Panc1 (cell line): ENCODE data around the gene CFAP210. TPM values are rescaled to one million over a fixed set of nuclear protein-coding genes. Genes with fewer than 3 reads are reported as not detected.

Experiments used
- ATAC-seq: fragments of 200-7000 bp; cut with Tn5 transposase; 2 replicates; pipeline ENCODE4 v1.9.1; 2020; ENCODE audit warnings: mild to moderate bottlenecking, moderate library complexity
- BruUV-seq: library from RNA; stranded (reverse); fragments of 400-500 nt; replicated peaks from 2 replicates; lab custom pipeline; 2021; lab: Mats Ljungman, UMichigan
- CTCF ChIA-PET: fragments of 300-600 bp; sonication (Branson Sonifier 250); formaldehyde crosslinking; loops from one replicate; lab custom pipeline; 2022; ENCODE audit warnings: antibody characterized with exemption; lab: Charles Lee
- POLR2A ChIA-PET: fragments of 300-600 bp; sonication (Branson Sonifier 250); formaldehyde crosslinking; loops from one replicate; lab custom pipeline; 2022; ENCODE audit warnings: antibody characterized with exemption; lab: Charles Lee
- DNase-seq: peaks from one replicate; pipeline ENCODE4 v3.0.0-alpha.2; 2010; ENCODE audit warnings: low read depth, low spot score
- H3K27ac ChIP-seq: 2 replicates; pipeline ENCODE4 v1.5.1; 2011; ENCODE audit warnings: mild to moderate bottlenecking, low read length, inconsistent platforms
- H3K27me3 ChIP-seq: fragments of 200-500 bp; sonication (Bioruptor generic); 2 replicates; pipeline ENCODE4 v1.6.0; 2014; ENCODE audit warnings: low read length, inconsistent platforms; ENCODE audit not compliant: control insufficient read depth, insufficient read depth
- H3K36me3 ChIP-seq: fragments of 200-500 bp; sonication (Bioruptor generic); 2 replicates; pipeline ENCODE4 v1.5.1; 2014; ENCODE audit warnings: inconsistent platforms, mild to moderate bottlenecking, low read length, moderate library complexity; ENCODE audit not compliant: control insufficient read depth, insufficient read depth
- H3K4me1 ChIP-seq: 2 replicates; pipeline ENCODE4 v1.5.1; 2011; ENCODE audit warnings: inconsistent platforms, mild to moderate bottlenecking, low read length, moderate library complexity; ENCODE audit not compliant: control insufficient read depth, insufficient read depth
- H3K4me3 ChIP-seq, 2 experiments: 2 replicates each; pipeline ENCODE4 v1.5.1; 2011 to 2012; ENCODE audit warnings: low read depth in 2 of 2, low read length in 2 of 2, mild to moderate bottlenecking in 2 of 2, inconsistent platforms in 1 of 2, moderate library complexity in 1 of 2
- H3K9me3 ChIP-seq: fragments of 200-500 bp; sonication (Bioruptor generic); 2 replicates; pipeline ENCODE4 v1.5.1; 2014; ENCODE audit warnings: low read depth, mild to moderate bottlenecking, inconsistent platforms, low read length, moderate library complexity; ENCODE audit not compliant: control insufficient read depth, insufficient read depth
- CTCF ChIP-seq: fragments of 450-650 bp; IDR thresholded peaks from 2 replicates; pipeline ENCODE4 v1.5.1; 2017; ENCODE audit warnings: mild to moderate bottlenecking
- POLR2AphosphoS5 ChIP-seq: IDR thresholded peaks from 2 replicates; pipeline ENCODE4 v1.6.1; 2012; ENCODE audit warnings: mild to moderate bottlenecking, low read depth, low read length, moderate library complexity
- REST ChIP-seq, 2 experiments: IDR thresholded peaks; 2 replicates each; pipeline ENCODE4 v1.6.1; 2011 to 2012; ENCODE audit warnings: low read depth in 2 of 2, control low read depth in 1 of 2, low read length in 1 of 2, mild to moderate bottlenecking in 1 of 2, moderate library complexity in 1 of 2; ENCODE audit not compliant: insufficient read depth in 1 of 2
- SIN3A ChIP-seq: IDR thresholded peaks from 2 replicates; pipeline ENCODE4 v1.6.1; 2012; ENCODE audit warnings: low read depth, mild to moderate bottlenecking, low read length, moderate library complexity, borderline replicate concordance; ENCODE audit not compliant: insufficient read depth
- TCF7L2 ChIP-seq: IDR thresholded peaks from 2 replicates; pipeline ENCODE4 v1.6.1; 2011; ENCODE audit warnings: mild to moderate bottlenecking, low read depth, low read length, inconsistent platforms
- in situ Hi-C: cut with HindIII; loops from 2 replicates; pipeline ENCODE4 v1.10.0; 2016; ENCODE audit warnings: low sequenced_read_pairs, low pct_unique_long_range_greater_than_20kb
- intact Hi-C: fragments of 100-400 bp; cut with micrococcal nuclease; formaldehyde crosslinking; loops from one replicate; pipeline ENCODE4 v1.10.0; 2022; ENCODE audit not compliant: unreplicated experiment
- total RNA-seq: library from RNA; stranded (reverse); gene quantifications from one replicate; pipeline ENCODE4 v1.2.1, GENCODE V29; 2021; ENCODE audit not compliant: unreplicated experiment

Gene CFAP210
- total RNA-seq, 1 experiment from 2014 or later = 0.23 TPM

- H3K27ac ChIP-seq = no peak overlapping the region
- intact Hi-C loops = no loop called here
- POLR2A ChIA-PET = interaction anchor here (0.6 kb wide), 1 partner anchor 12 kb away, joined by 4 read pairs; no protein-coding TSS in a partner anchor
- no peak for ATAC-seq
- no peaks in the 10 kb centered on the region for H3K9me3 ChIP-seq
- H3K27me3 ChIP-seq = no peaks in the 10 kb centered on the region
- no peak for TF ChIP-seq SIN3A
- no peak for TF ChIP-seq POLR2AphosphoS5
- no peak for TF ChIP-seq TCF7L2
- TF ChIP-seq REST (IDR thresholded peaks at IDR 0.05; ENCODE audit: insufficient read depth in 1 of 2, low read depth in 2 of 2, low read length in 1 of 2) = no peak
- no peak for TF ChIP-seq CTCF
- peaks cover 22% of the 10 kb centered on the region for H3K36me3 ChIP-seq
- BruUV-seq = no TSS peak
- no peak overlapping the region for H3K4me3 ChIP-seq
- no peaks in the 10 kb centered on the region for H3K4me1 ChIP-seq
- in situ Hi-C loops = no loop called here
- no peak for DNase-seq
- CTCF ChIA-PET = no interaction called here
Observed at GRCh38 chr2:169640104-169640503, 54.1 kb downstream of the CFAP210 start.

GRCh38 chr2:169637620-169638019, 56.6 kb downstream of the CFAP210 start:
- POLR2A ChIA-PET = interaction anchor here (0.7 kb wide), 1 partner anchor 18 kb away, joined by 5 read pairs; no protein-coding TSS in a partner anchor
- in situ Hi-C loops (no loop called here), intact Hi-C loops (no loop called here)
- no peak for TF ChIP-seq TCF7L2
- TF ChIP-seq SIN3A = no peak
- TF ChIP-seq REST (IDR thresholded peaks at IDR 0.05; ENCODE audit: insufficient read depth in 1 of 2, low read depth in 2 of 2, low read length in 1 of 2) = no peak
- no peak for TF ChIP-seq POLR2AphosphoS5
- TF ChIP-seq CTCF = no peak
- CTCF ChIA-PET = no interaction called here
- Histone ChIP-seq H3K36me3 (peaks cover 24% of the 10 kb centered on the region), H3K27me3 (no peaks in the 10 kb centered on the region), H3K27ac (no peak overlapping the region), H3K9me3 (no peaks in the 10 kb centered on the region), H3K4me3 (no peak overlapping the region), H3K4me1 (no peaks in the 10 kb centered on the region)
- ATAC-seq (no peak), DNase-seq (no peak)
- no TSS peak for BruUV-seq
